GM23338 (cell line): ENCODE data around the gene MAGEB3. TPM values are rescaled to one million over a fixed set of nuclear protein-coding genes. Genes with fewer than 3 reads are reported as not detected.

ENCODE experiments used
- CREB1 ChIP-seq: fragments of 250-450 bp; sonication (Bioruptor Pico); IDR thresholded peaks from 2 replicates; pipeline ENCODE4 v1.5.0; 2020; ENCODE audit warnings: low read depth, mild to moderate bottlenecking, moderate library complexity
- EZH2phosphoT487 ChIP-seq: fragments of 200-600 bp; sonication (generic); IDR thresholded peaks from one replicate; pipeline ENCODE4 v1.8.1; 2018; ENCODE audit warnings: antibody characterized with exemption; ENCODE audit not compliant: unreplicated experiment
- STAT1 ChIP-seq: IDR thresholded peaks from one replicate; pipeline ENCODE4 v1.6.1; 2016; ENCODE audit warnings: antibody characterized with exemption; ENCODE audit not compliant: unreplicated experiment
- ZNF114 ChIP-seq: fragments of 250-450 bp; sonication (Bioruptor Pico); IDR thresholded peaks from 2 replicates; pipeline ENCODE4 v1.5.0; 2020; ENCODE audit warnings: mild to moderate bottlenecking, moderate library complexity
- ZNF331 ChIP-seq: fragments of 250-450 bp; sonication (Bioruptor Pico); IDR thresholded peaks from 2 replicates; pipeline ENCODE4 v1.5.0; 2020; ENCODE audit warnings: low read depth, mild to moderate bottlenecking, moderate library complexity
- ZNF462 ChIP-seq: fragments of 250-450 bp; sonication (Bioruptor Pico); IDR thresholded peaks from 2 replicates; pipeline ENCODE4 v1.5.0; 2020; ENCODE audit warnings: mild to moderate bottlenecking, moderate library complexity
- polyA plus RNA-seq: library from polyadenylated mRNA; unstranded; fragments of >200 nt; fragmentation: Nextera tagmentation; extraction: Ambion mirVana; gene quantifications from 2 replicates; pipeline ENCODE4 v1.2.1, GENCODE V29; 2016
- total RNA-seq: library from RNA; depleted of rRNA; stranded (reverse); fragments of >200 nt; shearing (Covaris generic); gene quantifications from 2 replicates; pipeline ENCODE4 v1.2.3, GENCODE V29; 2014
- TF ChIP-seq, protein P1 (sequence below): IDR thresholded peaks from one replicate; pipeline ENCODE4 v1.6.1; 2018; ENCODE audit warnings: antibody characterized with exemption; ENCODE audit not compliant: unreplicated experiment

Gene MAGEB3
- total and polyA plus RNA-seq, 2 experiments from 2014 or later: not detected

- TF ChIP-seq ZNF462 (no peak), EZH2phosphoT487 (no peak), STAT1 (no peak), CREB1 (CRISPR knock-in tag) (no peak), ZNF331 (CRISPR knock-in tag) (no peak), ZNF114 (CRISPR knock-in tag) (no peak)
- TF ChIP-seq, protein P1, sequence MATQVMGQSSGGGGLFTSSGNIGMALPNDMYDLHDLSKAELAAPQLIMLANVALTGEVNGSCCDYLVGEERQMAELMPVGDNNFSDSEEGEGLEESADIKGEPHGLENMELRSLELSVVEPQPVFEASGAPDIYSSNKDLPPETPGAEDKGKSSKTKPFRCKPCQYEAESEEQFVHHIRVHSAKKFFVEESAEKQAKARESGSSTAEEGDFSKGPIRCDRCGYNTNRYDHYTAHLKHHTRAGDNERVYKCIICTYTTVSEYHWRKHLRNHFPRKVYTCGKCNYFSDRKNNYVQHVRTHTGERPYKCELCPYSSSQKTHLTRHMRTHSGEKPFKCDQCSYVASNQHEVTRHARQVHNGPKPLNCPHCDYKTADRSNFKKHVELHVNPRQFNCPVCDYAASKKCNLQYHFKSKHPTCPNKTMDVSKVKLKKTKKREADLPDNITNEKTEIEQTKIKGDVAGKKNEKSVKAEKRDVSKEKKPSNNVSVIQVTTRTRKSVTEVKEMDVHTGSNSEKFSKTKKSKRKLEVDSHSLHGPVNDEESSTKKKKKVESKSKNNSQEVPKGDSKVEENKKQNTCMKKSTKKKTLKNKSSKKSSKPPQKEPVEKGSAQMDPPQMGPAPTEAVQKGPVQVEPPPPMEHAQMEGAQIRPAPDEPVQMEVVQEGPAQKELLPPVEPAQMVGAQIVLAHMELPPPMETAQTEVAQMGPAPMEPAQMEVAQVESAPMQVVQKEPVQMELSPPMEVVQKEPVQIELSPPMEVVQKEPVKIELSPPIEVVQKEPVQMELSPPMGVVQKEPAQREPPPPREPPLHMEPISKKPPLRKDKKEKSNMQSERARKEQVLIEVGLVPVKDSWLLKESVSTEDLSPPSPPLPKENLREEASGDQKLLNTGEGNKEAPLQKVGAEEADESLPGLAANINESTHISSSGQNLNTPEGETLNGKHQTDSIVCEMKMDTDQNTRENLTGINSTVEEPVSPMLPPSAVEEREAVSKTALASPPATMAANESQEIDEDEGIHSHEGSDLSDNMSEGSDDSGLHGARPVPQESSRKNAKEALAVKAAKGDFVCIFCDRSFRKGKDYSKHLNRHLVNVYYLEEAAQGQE: no peak
Observed at GRCh38 chrX:30259927-30260326, 29.5 kb downstream of the MAGEB3 start (continued).
